HG03196 (cell line): Measurements from ENCODE around the gene KCNMB2.
"Not testable (repeated sequence)": the region's sequence is repeated elsewhere in the genome, so short reads cannot be mapped to it uniquely, and the experiment has no call there.

ENCODE experiments used
- ATAC-seq: cut with Tn5 transposase; IDR thresholded peaks from one replicate; pipeline ENCODE4 v1.9.1; 2021; ENCODE audit not compliant: unreplicated experiment

The KCNMB2 gene

GRCh38 chr3:178851564-178851963 lies 315.3 kb downstream of the KCNMB2 start:
- no peak for ATAC-seq

- no peak for ATAC-seq
Observed at GRCh38 chr3:178856804-178857203, 320.6 kb downstream of the KCNMB2 start.

DNA sequence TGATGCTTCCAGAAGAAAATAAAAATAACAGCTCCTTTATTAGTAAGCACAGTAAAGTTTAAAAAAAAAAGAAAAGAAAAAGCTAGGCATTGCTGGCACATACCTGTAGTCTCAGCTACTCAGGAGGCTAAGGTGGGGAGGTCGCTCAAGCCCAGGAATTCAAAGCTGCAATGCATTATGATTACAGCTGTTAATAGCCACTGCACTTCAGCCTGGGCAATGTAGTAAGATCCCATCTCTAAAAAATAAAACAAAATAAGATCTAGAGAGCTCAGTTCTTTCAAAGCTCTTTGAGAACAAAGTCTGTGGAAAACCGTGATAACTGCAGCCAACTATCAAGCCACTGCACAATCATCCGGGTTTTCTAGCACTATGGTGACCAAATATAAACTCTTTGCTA lies 323.1 kb downstream of the KCNMB2 start:
- no peak for ATAC-seq

GRCh38 chr3:178859900-178860436 lies 323.7 kb downstream of the KCNMB2 start:
- not testable (repeated sequence) for ATAC-seq

- ATAC-seq = no peak
Observed at GRCh38 chr3:178868681-178869080, 332.4 kb downstream of the KCNMB2 start.

DNA sequence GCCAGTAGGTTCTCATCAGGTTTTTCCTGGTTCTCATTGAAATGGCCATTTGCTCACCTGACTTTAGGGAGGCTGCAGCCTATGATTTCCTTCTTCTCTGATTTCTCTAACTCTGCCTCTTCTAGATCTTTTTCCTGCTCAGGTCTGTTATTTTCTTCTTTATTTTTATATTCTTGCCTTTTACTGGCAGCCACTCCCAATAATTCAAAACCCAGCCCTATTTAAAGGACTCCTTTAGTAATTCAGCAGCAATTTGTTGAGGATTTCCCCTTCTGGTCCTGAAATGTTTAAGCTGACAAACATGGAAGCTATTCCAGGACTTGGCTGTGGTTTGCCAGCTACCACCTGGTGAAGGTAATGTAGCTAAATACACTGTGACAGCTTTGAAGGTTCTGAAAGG lies 333.8 kb downstream of the KCNMB2 start:
- ATAC-seq = no peak

DNA sequence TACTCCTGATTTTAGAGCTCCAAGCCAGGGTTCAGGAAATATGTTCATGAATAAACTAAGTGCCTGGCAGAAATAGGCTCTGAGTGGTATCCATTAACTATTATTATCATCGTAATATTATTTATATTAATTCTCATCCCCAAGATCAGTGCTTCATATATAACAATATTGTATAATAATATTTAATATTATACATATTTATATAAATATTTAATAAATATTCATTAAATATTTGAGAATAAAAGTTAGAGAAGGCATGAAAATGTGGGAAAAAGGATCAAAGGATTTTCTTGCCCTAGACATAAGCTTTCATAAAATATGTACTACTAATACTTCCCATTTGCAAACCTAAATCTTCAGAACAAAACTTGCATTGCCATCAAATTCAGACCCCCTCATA lies 338.9 kb downstream of the KCNMB2 start:
- ATAC-seq = no peak

DNA sequence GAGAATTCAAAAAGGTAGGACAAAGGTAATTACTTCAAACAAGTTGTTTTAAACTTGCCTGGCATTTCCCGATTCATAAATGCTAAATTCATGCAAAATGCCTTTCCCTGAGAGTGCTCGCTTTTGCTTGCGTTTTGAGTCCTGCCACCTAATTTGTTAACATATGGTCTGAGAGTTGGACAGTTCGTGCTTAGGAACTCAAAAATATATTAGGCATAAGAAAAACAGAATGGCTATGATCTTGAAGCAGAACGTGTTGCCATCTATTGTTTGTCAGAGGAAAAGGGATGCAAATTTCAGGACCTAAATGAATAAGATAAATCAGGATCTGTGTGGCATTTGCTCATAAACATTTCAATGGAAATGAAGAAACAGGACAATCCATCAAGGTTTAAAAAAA lies 339.6 kb downstream of the KCNMB2 start:
- ATAC-seq = no peak

GRCh38 chr3:178880274-178880673 lies 344.0 kb downstream of the KCNMB2 start:
- ATAC-seq = no peak
